ENCODE measurements around the gene GAR1.
"Not testable (repeated sequence)": the region's sequence is repeated elsewhere in the genome, so short reads cannot be mapped to it uniquely, and the experiment has no call there.

The GAR1 gene

DNA sequence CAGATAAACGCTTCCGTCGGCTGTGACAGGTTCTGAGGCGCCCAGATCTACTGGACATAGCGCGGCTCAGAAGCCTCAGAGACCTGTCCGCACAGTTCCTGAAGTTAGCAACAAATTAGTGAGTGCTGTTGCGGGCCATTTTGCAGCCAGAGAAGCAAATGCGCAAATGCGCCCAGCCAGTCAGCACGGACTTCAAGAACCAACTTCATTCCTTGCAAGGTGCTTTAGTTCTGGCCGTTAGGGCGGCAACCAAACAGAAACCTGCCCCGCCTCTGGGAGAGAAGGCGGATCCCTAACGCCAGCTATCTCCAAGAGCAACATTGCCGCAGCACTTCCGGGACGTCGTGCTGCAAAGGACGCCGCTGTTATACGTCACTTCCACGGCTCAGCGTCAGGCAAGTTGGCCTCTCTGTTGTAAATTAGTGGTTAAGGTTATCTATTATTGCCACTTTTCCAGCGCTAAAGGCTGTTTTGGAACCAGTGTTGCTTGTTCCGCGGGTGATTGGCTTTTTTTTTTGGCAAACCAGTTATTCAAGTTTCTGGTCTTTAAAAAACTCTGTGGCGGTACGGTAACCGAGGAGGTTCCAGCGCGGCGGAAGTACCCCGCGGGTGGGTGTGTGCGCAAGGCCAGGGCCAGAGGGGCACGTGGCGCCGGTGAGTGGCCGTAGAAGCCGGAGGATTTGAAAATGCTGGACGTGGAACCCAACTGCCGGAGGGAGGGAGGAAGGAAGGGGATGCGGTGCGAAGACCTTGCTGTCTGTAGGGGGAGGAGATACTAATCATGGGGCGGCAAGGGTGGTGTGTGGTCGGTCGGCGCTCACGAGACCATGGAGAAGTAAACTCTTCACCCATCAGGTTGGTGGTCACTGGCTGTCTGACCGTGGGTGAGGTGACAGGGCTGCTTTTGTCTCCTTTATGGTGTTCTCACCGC, at the start of gene GAR1:
TSS of gene GAR1 (plus strand) at position 612 of the 931 bp plus-strand sequence. CDS start 403 bp downstream, outside the sequence.
- DNase-seq: peak; percentile 87

DNA sequence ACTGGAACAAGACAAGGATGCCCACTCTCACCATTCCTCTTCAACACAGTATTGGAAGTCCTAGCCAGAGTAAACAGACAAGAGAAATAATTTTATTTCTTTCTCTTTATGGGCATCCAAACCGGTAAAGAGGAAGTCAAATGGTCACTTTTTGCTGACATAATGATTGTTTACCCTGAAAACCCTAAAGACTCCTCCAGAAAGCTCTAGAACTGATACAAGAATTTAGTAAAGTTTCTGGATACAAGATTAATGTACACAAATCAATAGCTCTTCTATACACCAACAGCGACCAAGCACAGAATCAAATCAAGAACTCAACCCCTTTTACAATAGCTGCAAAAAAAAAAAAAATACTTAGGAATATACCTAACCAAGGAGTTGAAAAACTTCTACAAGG, 33.5 kb upstream of the GAR1 start:
- not testable (repeated sequence) for DNase-seq

DNA sequence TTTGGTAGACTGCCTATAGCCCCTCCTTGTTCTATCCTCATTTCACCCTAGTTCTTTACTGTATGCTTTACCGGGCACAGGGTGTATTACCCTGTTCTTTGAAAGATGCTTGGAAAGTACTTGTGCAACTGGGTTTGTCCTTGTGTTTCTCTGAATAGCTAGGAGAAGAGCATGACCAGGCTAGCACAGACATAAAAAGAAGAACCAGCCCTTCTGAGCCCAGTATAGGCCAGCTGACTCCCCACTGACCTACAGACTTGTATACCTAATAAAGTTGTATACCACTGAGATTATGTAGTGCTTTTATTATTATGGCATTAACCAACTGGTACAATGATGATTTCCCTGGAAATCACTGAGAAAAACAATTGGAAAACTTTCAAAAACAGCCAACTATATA, 28.7 kb upstream of the GAR1 start:
- no peak for DNase-seq

DNA sequence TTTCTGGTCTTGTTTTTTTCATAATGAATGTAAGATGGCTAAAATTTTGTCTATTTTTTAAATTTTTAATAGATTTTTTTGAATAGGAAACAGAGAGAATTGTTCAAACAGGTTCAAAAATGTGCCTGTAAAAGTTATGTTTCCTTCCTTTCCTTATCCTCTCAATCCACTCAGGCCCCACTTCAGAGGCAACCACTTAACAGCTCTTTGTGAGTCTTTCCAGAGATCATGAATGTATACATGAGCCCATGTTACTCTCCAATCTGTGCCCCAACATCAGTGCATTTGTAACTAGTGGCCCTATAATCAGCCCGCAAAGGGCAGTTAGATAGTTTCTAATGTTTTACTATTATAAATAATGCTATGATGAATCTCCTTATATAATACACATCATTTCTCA, 27.8 kb upstream of the GAR1 start:
- DNase-seq: no peak

GRCh38 chr4:109795059-109795458, 20.5 kb upstream of the GAR1 start:
- no peak for DNase-seq

GRCh38 chr4:109798866-109799265, 16.7 kb upstream of the GAR1 start:
- no peak for DNase-seq

DNA sequence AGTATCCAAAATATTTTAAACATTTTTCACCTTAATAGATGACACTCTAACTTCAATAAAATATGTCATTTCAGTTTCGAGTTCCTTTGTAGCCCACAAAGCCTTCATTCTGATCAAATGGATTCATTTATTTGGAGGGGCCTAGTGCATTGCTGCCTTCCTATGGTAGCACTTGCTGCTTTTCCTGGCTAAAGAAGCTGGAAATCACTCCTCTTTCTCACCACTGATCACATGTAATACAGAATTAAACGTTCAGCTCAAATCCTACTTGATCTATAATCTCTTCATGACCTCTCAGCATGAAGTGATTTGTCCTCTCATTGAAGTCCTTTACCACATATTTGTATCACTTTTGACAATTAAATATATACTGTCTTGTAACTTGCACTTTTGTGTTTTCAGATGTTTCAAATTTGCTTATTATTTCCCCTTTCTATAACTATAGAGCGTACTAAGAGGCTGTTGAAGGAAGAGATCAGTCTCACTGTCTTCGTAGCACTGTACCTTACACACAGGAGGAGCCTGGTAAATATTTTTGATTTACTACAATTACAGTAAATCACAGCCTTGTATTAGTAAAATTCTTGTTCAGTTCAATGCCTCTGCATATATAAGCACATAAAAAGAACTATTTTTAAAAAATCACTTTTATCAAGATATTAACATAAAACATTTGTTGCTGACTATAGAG, 14.3 kb upstream of the GAR1 start:
- DNase-seq: no peak

DNA sequence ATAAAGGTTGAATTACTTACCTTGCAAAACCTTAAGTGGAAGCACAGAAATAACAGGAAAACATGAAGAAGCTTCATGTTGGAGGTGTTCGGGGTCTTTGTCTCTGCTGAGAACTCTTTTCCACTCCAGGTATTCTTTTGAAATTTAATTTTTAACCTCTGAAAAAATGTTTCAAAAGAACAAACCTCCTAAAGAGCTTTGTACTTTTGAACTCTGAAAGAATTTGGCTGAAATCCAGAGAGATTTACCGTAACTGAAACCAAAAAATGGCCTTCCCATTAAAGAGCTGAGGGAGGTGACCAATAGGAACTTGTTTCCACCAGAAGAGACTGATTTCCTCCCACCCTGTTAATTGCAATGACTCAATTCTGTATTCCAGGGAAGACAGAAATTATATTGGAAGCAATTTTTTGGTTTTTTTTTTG, 13.7 kb upstream of the GAR1 start, which contains the start of gene CFI:
TSS of gene CFI (minus strand) at position 105 of the 425 bp plus-strand sequence. CDS start at position 77, 28 bp downstream.
- DNase-seq: no peak

GRCh38 chr4:109803924-109804571, 11.5 kb upstream of the GAR1 start:
- peak; percentile 57 for DNase-seq

GRCh38 chr4:109809655-109810054, 5.9 kb upstream of the GAR1 start:
- no peak for DNase-seq

- DNase-seq: no peak
These were observed 4.8 kb upstream of the GAR1 start for GRCh38 chr4:109810552-109811387.

DNA sequence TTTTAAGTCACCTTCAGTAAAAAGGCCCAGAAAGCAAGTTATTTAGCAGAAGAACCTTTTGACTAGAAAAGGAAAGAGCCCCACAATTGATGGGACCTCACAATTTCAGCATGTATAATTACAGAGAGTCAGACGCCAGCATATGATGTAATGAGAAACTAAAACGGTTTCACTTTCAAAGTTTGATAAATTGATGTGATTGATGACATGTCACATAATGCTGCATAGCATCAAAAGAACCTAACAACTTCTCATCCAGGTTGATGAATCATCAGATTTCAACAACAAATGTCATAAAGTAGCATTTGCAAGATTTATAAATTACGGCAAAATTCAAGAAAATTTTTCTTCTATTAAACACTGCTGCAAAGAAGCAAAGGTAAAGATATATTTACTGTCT, 3.9 kb upstream of the GAR1 start:
- DNase-seq: no peak

- no peak for DNase-seq
These were observed 500 bp downstream of the GAR1 start for GRCh38 chr4:109816082-109816442.

DNA sequence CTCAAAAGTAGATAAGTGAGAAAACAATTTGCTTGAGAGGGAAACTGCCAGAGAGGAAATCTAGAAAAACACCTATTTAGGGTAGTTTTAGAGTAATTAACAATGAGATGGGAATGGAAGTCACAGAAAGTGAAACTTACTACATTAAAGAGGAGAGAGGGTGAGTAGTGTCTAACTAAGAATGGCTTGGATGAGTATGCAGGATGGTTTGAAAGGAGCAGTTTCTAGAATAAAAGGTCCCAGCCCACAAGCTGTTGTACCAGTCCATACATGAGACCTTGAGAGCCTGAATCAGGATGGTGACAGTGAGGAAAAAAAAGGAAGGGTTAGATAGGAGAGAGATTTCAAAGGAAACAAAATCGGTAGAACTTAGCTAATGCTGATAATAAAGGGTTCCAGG, 1.3 kb downstream of the GAR1 start:
- DNase-seq: no peak

GRCh38 chr4:109818268-109818667, 2.7 kb downstream of the GAR1 start:
- DNase-seq: no peak

DNA sequence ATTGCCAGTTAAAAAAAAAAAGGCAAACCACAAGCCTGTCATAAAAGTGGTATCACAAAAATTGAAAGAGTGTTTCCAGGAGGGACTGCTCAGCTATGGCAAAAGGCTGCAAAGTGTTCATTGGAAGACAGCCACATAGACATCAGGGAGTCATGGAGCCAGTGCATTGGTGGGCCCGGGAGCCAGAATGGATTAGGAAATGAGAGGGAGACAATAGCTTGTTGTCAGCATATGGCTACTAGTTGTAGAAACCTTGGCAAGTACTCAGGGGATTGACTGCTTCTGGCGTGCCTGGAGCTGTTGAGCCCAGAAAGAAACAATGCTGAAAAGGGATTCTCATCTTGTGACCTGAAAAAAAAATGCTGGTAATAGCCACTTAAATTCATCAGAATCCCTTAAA, 5.0 kb downstream of the GAR1 start:
- DNase-seq: no peak

- no peak for DNase-seq
These were observed 5.6 kb downstream of the GAR1 start for GRCh38 chr4:109821185-109821584.

DNA sequence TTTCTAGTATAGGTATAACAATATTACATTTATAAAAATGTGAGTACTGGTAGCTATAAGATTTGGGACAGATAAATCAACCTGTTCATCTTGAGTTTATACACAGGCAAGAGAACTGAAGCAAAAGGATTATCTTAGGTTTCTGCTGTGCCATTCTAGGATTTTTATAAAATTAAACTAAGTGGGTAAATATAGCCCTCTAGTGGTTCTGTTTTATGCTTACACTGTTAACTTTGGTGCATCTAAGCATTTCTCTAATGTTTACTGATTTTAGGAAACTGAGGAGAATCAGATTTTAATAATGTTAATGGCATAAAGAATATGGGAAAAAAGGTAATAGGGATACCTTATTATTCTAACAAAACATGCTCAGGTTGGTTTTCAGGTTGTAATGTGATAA, 11.2 kb downstream of the GAR1 start:
- DNase-seq: no peak

- no peak for DNase-seq
These were observed 12.1 kb downstream of the GAR1 start, which contains the start of gene RRH for GRCh38 chr4:109827672-109828071. TSS of gene RRH (plus strand) at chr4:109827972. CDS start at chr4:109828028, 56 bp downstream.

DNA sequence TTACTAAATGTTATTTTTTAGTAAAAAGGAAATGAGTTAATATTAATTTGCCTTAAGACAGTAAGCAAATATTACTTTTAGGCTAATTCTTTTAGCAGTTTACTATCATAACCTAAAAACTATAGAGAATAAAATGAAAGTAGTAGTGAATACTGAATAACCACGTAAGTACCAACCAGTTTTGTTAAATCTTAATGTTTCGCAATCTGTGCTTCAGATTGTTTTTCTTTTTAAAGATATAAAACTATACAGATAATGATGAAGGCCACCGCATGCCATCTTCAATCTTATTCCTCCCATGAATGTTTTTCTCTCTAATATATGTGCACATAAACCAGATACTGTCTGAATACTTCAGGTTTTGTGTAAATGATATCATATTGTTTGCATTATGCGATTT, 18.2 kb downstream of the GAR1 start:
- DNase-seq: no peak

GRCh38 chr4:109836985-109837384, 21.4 kb downstream of the GAR1 start:
- DNase-seq: no peak

- no peak for DNase-seq
These were observed 31.0 kb downstream of the GAR1 start for GRCh38 chr4:109846395-109847098.

Data from NCI-H526 treated with DMSO at 0.1 percent for 48 hours (cell line).